Trophoblast cell (in vitro differentiated cells and primary cell): ENCODE measurements around the gene RPN2.

ENCODE experiments used
- DNase-seq, 2 donors: peaks; one replicate each; pipeline ENCODE4 v3.0.0-alpha.2; 2016
- H2AFZ ChIP-seq: 2 replicates; pipeline ENCODE4 v1.6.1; 2013; ENCODE audit warnings: low read length, moderate library complexity, mild to moderate bottlenecking; ENCODE audit not compliant: insufficient read depth, poor library complexity
- H2AK5ac ChIP-seq: 2 replicates; pipeline ENCODE4 v1.6.1; 2013; ENCODE audit warnings: mild to moderate bottlenecking, low read length
- H2BK120ac ChIP-seq: 2 replicates; pipeline ENCODE4 v1.6.1; 2013; ENCODE audit warnings: low read length, mild to moderate bottlenecking, moderate library complexity; ENCODE audit not compliant: insufficient read depth, poor library complexity
- H2BK12ac ChIP-seq: 2 replicates; pipeline ENCODE4 v1.6.1; 2013; ENCODE audit warnings: mild to moderate bottlenecking, low read length, moderate library complexity
- H2BK5ac ChIP-seq: 2 replicates; pipeline ENCODE4 v1.6.1; 2013; ENCODE audit warnings: low read length, low read depth, moderate library complexity, mild to moderate bottlenecking; ENCODE audit not compliant: poor library complexity
- H3K14ac ChIP-seq: 2 replicates; pipeline ENCODE4 v1.6.1; 2013; ENCODE audit warnings: mild to moderate bottlenecking, low read length
- H3K18ac ChIP-seq: 2 replicates; pipeline ENCODE4 v1.6.1; 2013; ENCODE audit warnings: mild to moderate bottlenecking, low read length
- H3K23ac ChIP-seq: 2 replicates; pipeline ENCODE4 v1.6.1; 2013; ENCODE audit warnings: low read length
- H3K27ac ChIP-seq: 2 replicates; pipeline ENCODE4 v1.5.1; 2013; ENCODE audit warnings: low read depth, mild to moderate bottlenecking, inconsistent platforms, low read length, moderate library complexity
- H3K27me3 ChIP-seq: 2 replicates; pipeline ENCODE4 v1.6.1; 2013; ENCODE audit warnings: inconsistent platforms, mild to moderate bottlenecking, low read length, moderate library complexity; ENCODE audit not compliant: insufficient read depth
- H3K36me3 ChIP-seq, 2 experiments: 1 replicate in 1 of 2; 2 replicates in 1 of 2; pipeline ENCODE4 v1.6.1; 2013; ENCODE audit warnings: low read length in 2 of 2, mild to moderate bottlenecking in 2 of 2, moderate library complexity in 1 of 2; ENCODE audit not compliant: insufficient read depth in 2 of 2, control insufficient read depth in 1 of 2
- H3K4ac ChIP-seq: 2 replicates; pipeline ENCODE4 v1.6.1; 2013; ENCODE audit warnings: low read depth, mild to moderate bottlenecking, low read length, moderate library complexity
- H3K4me1 ChIP-seq, 2 experiments: 1 replicate in 1 of 2; 2 replicates in 1 of 2; pipeline ENCODE4 v1.6.1; 2013; ENCODE audit warnings: low read length in 2 of 2, mild to moderate bottlenecking in 2 of 2, moderate library complexity in 1 of 2; ENCODE audit not compliant: insufficient read depth in 2 of 2, control insufficient read depth in 1 of 2
- H3K4me2 ChIP-seq: 2 replicates; pipeline ENCODE4 v1.6.1; 2013; ENCODE audit warnings: inconsistent platforms, mild to moderate bottlenecking, low read length, moderate library complexity
- H3K4me3 ChIP-seq: 2 replicates; pipeline ENCODE4 v1.5.1; 2013; ENCODE audit warnings: mild to moderate bottlenecking, low read depth, low read length, inconsistent platforms
- H3K79me1 ChIP-seq: one replicate; pipeline ENCODE4 v1.6.1; 2013; ENCODE audit warnings: low read length
- H3K79me2 ChIP-seq: 2 replicates; pipeline ENCODE4 v1.6.1; 2013; ENCODE audit warnings: low read length, mild to moderate bottlenecking; ENCODE audit not compliant: control insufficient read depth, insufficient read depth, poor library complexity
- H3K9ac ChIP-seq: 2 replicates; pipeline ENCODE4 v1.6.1; 2013; ENCODE audit warnings: mild to moderate bottlenecking, low read length
- H3K9me3 ChIP-seq: 2 replicates; pipeline ENCODE4 v1.6.1; 2013; ENCODE audit warnings: low read depth, mild to moderate bottlenecking, control low read depth, inconsistent platforms, low read length; ENCODE audit not compliant: insufficient read depth
- H4K12ac ChIP-seq: 2 replicates; pipeline ENCODE4 v1.6.1; 2013; ENCODE audit warnings: low read depth, mild to moderate bottlenecking, low read length, moderate library complexity
- H4K8ac ChIP-seq: 2 replicates; pipeline ENCODE4 v1.6.1; 2013; ENCODE audit warnings: low read depth, mild to moderate bottlenecking, low read length, moderate library complexity
- H4K91ac ChIP-seq: one replicate; pipeline ENCODE4 v1.6.1; 2013; ENCODE audit warnings: low read depth, mild to moderate bottlenecking, low read length, moderate library complexity
- WGBS: extraction: QIAGEN DNeasy Blood & Tissue Kit; methylation state at CpG from one replicate; pipeline ENCODE4 v1.1.7; 2013; ENCODE audit warnings: missing lambda C conversion rate; ENCODE audit not compliant: insufficient read length, insufficient coverage; ENCODE audit errors: extremely low coverage; 5-methylcytosine and 5-hydroxymethylcytosine counted together

Gene RPN2

DNA sequence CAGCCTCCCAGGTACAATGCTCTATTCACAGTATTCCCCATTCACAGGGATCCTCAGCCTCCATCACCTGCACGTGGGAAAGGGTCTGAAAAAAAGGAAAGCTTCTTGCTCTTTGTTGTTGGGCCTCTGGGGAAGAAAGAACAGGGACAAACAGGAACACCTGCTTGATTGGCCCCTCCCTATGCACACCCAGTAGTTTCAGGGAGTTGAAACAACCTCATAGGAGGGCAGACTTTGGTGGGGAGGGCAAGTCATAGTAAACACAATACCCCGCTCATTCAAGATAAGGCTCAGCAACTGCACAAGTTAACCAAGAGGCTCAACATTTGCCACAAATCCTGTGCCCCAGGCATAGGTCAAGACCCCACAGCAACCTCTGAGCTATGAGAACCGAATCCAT lies 80.7 kb downstream of the RPN2 start:
- H4K12ac ChIP-seq = no peak overlapping the region
- H3K23ac ChIP-seq = no peak overlapping the region
- no peak overlapping the region for H2AFZ ChIP-seq

DNA sequence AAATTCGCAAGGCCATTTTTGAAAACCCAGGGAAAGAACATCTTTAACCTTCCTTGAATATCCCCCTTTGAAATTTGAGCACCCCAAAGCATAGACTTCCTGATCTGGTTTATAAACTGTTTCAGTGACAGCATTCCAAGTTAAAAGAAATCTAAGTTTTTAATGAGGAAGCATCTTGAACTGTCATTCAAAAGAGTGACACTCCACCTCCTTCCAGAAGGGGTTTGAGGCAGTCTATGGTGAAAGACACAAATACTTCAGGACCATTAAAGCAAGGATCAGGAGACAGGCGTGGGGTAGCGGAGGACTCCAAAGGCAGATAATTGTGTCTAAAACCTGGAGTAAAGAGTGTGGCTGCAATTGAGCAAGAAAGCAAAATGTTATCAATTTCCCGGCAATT lies 81.8 kb downstream of the RPN2 start:
- Histone ChIP-seq H4K8ac (no peak overlapping the region), H3K9ac (no peak overlapping the region), H3K36me3 (no peaks in the 10 kb centered on the region), H2AK5ac (no peak overlapping the region), H3K9me3 (no peaks in the 10 kb centered on the region), H3K79me1 (no peaks in the 10 kb centered on the region), H2AFZ (no peak overlapping the region), H4K91ac (no peak overlapping the region), H3K27ac (no peak overlapping the region), H3K4me3 (no peak overlapping the region), H2BK120ac (no peak overlapping the region), H3K18ac (no peak overlapping the region), H3K4ac (no peak overlapping the region), H2BK12ac (no peak overlapping the region), H2BK5ac (no peak overlapping the region), H3K14ac (no peak overlapping the region), H4K12ac (no peak overlapping the region), H3K27me3 (no peaks in the 10 kb centered on the region), H3K4me2 (no peak overlapping the region), H3K23ac (no peak overlapping the region), H3K4me1 (peaks cover 0 to 2% of the 10 kb centered on the region in 2 experiments), H3K79me2 (no peaks in the 10 kb centered on the region)
- no CpG with 5 or more reads among the region's 4 CpGs for WGBS
- DNase-seq = no peak

More for the DNA sequence above, 80.7 kb downstream of the RPN2 start:
- Histone ChIP-seq H3K4me1 (peaks cover 0 to 2% of the 10 kb centered on the region in 2 experiments), H2BK12ac (no peak overlapping the region), H3K36me3 (no peaks in the 10 kb centered on the region), H2AK5ac (no peak overlapping the region), H3K14ac (no peak overlapping the region), H3K4ac (no peak overlapping the region), H3K18ac (no peak overlapping the region), H3K4me2 (no peak overlapping the region), H2BK120ac (no peak overlapping the region), H3K9ac (no peak overlapping the region), H3K27me3 (no peaks in the 10 kb centered on the region), H2BK5ac (no peak overlapping the region), H4K91ac (no peak overlapping the region), H3K27ac (no peak overlapping the region), H3K79me1 (no peaks in the 10 kb centered on the region), H4K8ac (no peak overlapping the region), H3K4me3 (no peak overlapping the region), H3K79me2 (no peaks in the 10 kb centered on the region), H3K9me3 (no peaks in the 10 kb centered on the region)
- no peak for DNase-seq
- WGBS = no CpG with 5 or more reads among the region's 3 CpGs

DNA sequence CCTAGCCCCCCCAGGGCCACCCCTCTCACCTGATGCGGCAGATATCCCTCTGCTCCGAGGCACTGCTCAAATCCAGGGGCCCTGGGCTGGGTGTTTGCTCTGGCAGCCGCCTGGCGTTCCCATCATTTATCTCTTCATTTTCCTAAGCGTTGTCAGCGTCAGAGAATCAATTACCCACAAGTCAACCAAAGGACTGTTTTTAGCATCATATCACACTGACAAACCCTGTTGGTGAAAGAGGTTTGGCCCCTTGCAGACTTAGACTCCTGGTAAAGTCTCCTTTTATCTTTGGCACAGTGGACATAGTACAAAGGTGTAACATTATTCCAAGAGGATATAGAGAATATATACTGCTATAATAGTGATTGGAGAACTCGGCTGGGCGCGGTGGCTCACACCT lies 82.6 kb downstream of the RPN2 start, which contains the start of gene GHRH:
Gene GHRH, minus strand, starts transcription at position 101 of the 400 bp plus-strand sequence. CDS start 4,925 bp downstream, outside the sequence.
- Histone ChIP-seq H3K14ac (no peak within 1 kb of the TSS), H3K18ac (no peak within 1 kb of the TSS), H3K27me3 (no peaks in the 10 kb centered on the region), H2AK5ac (no peak within 1 kb of the TSS), H2BK120ac (no peak within 1 kb of the TSS), H3K36me3 (no peaks in the 10 kb centered on the region), H3K27ac (no peak within 1 kb of the TSS), H2AFZ (no peak within 1 kb of the TSS), H3K9me3 (no peaks in the 10 kb centered on the region), H2BK5ac (no peak within 1 kb of the TSS), H3K23ac (no peak within 1 kb of the TSS), H3K79me2 (no peaks in the 10 kb centered on the region), H3K4me1 (peaks cover 0 to 2% of the 10 kb centered on the region in 2 experiments), H4K12ac (no peak within 1 kb of the TSS), H3K9ac (no peak within 1 kb of the TSS), H2BK12ac (no peak within 1 kb of the TSS), H4K91ac (no peak within 1 kb of the TSS), H3K4me2 (no peak within 1 kb of the TSS), H3K79me1 (no peaks in the 10 kb centered on the region), H4K8ac (no peak within 1 kb of the TSS), H3K4ac (no peak within 1 kb of the TSS), H3K4me3 (no peak within 1 kb of the TSS)
- no CpG with 5 or more reads among the region's 9 CpGs for WGBS
- DNase-seq = no peak

DNA sequence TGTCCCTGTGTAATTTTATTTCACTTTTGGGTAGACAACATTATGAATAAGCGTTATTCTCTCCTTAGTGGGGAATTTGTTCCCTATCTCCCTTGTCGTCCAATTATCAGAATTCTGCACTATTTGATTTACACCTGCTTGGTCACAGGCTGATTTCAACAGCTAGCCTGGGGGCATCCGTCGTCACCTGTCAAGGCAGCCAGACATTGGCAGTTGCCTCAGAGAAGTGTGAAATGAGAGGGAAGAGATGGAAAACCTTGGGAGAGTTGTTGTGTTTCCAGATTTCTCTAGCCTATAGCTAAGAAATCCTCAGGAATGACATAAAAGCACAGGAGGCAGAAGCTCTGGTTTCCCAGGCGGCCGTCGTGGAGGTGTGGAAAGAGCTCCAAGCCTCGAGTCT lies 83.4 kb downstream of the RPN2 start:
- Histone ChIP-seq H3K27me3 (no peaks in the 10 kb centered on the region), H3K9me3 (no peaks in the 10 kb centered on the region), H3K27ac (no peak overlapping the region), H3K4ac (no peak overlapping the region), H3K79me2 (no peaks in the 10 kb centered on the region), H2BK120ac (no peak overlapping the region), H3K9ac (no peak overlapping the region), H3K79me1 (no peaks in the 10 kb centered on the region), H2BK12ac (no peak overlapping the region), H3K4me2 (no peak overlapping the region), H3K36me3 (no peaks in the 10 kb centered on the region), H4K12ac (no peak overlapping the region), H3K4me1 (peaks cover 0 to 2% of the 10 kb centered on the region in 2 experiments), H3K23ac (no peak overlapping the region), H3K14ac (no peak overlapping the region), H3K18ac (no peak overlapping the region), H2BK5ac (no peak overlapping the region), H2AFZ (no peak overlapping the region), H4K91ac (no peak overlapping the region), H3K4me3 (no peak overlapping the region), H2AK5ac (no peak overlapping the region), H4K8ac (no peak overlapping the region)
- no CpG with 5 or more reads among the region's 8 CpGs for WGBS
- DNase-seq = peak; percentile 88 to 95
